GM18951 (cell line): ENCODE results near the gene ZC3H14.
"Not testable (repeated sequence)": the region's sequence is repeated elsewhere in the genome, so short reads cannot be mapped to it uniquely, and the experiment has no call there.

ENCODE experiments used
- POLR2A ChIP-seq: IDR thresholded peaks from 4 replicates; pipeline ENCODE4 v1.6.1; 2011; ENCODE audit warnings: mild to moderate bottlenecking; ENCODE audit not compliant: insufficient read length, insufficient read depth; ENCODE audit errors: extremely low read depth
- in situ Hi-C: fragments of 300-500 bp; cut with MboI; formaldehyde crosslinking; loops from one replicate; pipeline ENCODE4 v1.12.0; 2022; ENCODE audit warnings: low sequenced_read_pairs, mixed read lengths, inconsistent platforms; ENCODE audit not compliant: unreplicated experiment

The ZC3H14 gene

GRCh38 chr14:88562831-88563686, at the start of gene ZC3H14:
Gene ZC3H14 (plus strand): TSS chr14:88563037. CDS start chr14:88563134, 97 bp downstream.
- TF ChIP-seq POLR2A: peak; percentile 80
- in situ Hi-C loops: no loop called here

GRCh38 chr14:88515499-88516221, 47.2 kb upstream of the ZC3H14 start:
- in situ Hi-C loops: no loop called here
- TF ChIP-seq POLR2A: no peak

- in situ Hi-C loops: no loop called here
- no peak for TF ChIP-seq POLR2A
These were observed 45.9 kb upstream of the ZC3H14 start for GRCh38 chr14:88516861-88517357.

- TF ChIP-seq POLR2A: no peak
- in situ Hi-C loops: no loop called here
These were observed 44.0 kb upstream of the ZC3H14 start for GRCh38 chr14:88518592-88519512.

GRCh38 chr14:88519907-88520306, 42.9 kb upstream of the ZC3H14 start:
- no peak for TF ChIP-seq POLR2A
- in situ Hi-C loops: no loop called here

- no peak for TF ChIP-seq POLR2A
- in situ Hi-C loops: no loop called here
These were observed 41.0 kb upstream of the ZC3H14 start for GRCh38 chr14:88521818-88522217.

- in situ Hi-C loops: no loop called here
- no peak for TF ChIP-seq POLR2A
These were observed 40.4 kb upstream of the ZC3H14 start for GRCh38 chr14:88522393-88522792.

- in situ Hi-C loops: not testable (repeated sequence)
These were observed 32.9 kb upstream of the ZC3H14 start for GRCh38 chr14:88529889-88530288.

- no peak for TF ChIP-seq POLR2A
- in situ Hi-C loops: no loop called here
These were observed 29.7 kb upstream of the ZC3H14 start for GRCh38 chr14:88533064-88533602.

GRCh38 chr14:88535149-88535548, 27.7 kb upstream of the ZC3H14 start:
- in situ Hi-C loops: no loop called here
- TF ChIP-seq POLR2A: no peak

- TF ChIP-seq POLR2A: no peak
- in situ Hi-C loops: no loop called here
These were observed 27.0 kb upstream of the ZC3H14 start for GRCh38 chr14:88535813-88536212.

- TF ChIP-seq POLR2A: no peak
- in situ Hi-C loops: no loop called here
These were observed 21.5 kb upstream of the ZC3H14 start for GRCh38 chr14:88541324-88541723.
